Liver (tissue), 9 donors: ENCODE data around the gene EIF4G1. TPM values are rescaled to one million over a fixed set of nuclear protein-coding genes. Genes with fewer than 3 reads are reported as not detected.
"Not testable (repeated sequence)": the region's sequence is repeated elsewhere in the genome, so short reads cannot be mapped to it uniquely, and the experiment has no call there.

Experiments
- DNase-seq: peaks from one replicate; pipeline ENCODE4 v3.0.0-alpha.2; 2017; ENCODE audit warnings: low spot score
- H3K27ac ChIP-seq, 2 donors: one replicate each; pipeline ENCODE4 v1.7.0; 2013; ENCODE audit warnings: inconsistent platforms in 2 of 2, low read length in 2 of 2, control low read depth in 1 of 2, low read depth in 1 of 2, mild to moderate bottlenecking in 1 of 2
- H3K27me3 ChIP-seq, 4 donors: one replicate each; pipeline versions ENCODE4 v1.6.1 to v1.7.0; 2013; ENCODE audit warnings: low read length in 3 of 4, inconsistent platforms in 1 of 4, mild to moderate bottlenecking in 1 of 4, moderate library complexity in 1 of 4; ENCODE audit not compliant: control insufficient read depth in 4 of 4, insufficient read depth in 4 of 4
- H3K36me3 ChIP-seq, 4 donors: one replicate each; pipeline versions ENCODE4 v1.6.1 to v1.7.0; 2013; ENCODE audit warnings: low read length in 3 of 4, mild to moderate bottlenecking in 3 of 4, low read depth in 1 of 4, moderate library complexity in 1 of 4; ENCODE audit not compliant: control insufficient read depth in 4 of 4, insufficient read depth in 3 of 4
- H3K4me1 ChIP-seq, 4 donors: one replicate each; pipeline versions ENCODE4 v1.6.1 to v1.7.0; 2013; ENCODE audit warnings: low read length in 3 of 4, mild to moderate bottlenecking in 3 of 4, moderate library complexity in 1 of 4; ENCODE audit not compliant: control insufficient read depth in 4 of 4, insufficient read depth in 4 of 4
- H3K4me3 ChIP-seq, 3 donors: one replicate each; pipeline versions ENCODE4 v1.6.1 to v1.7.0; 2013; ENCODE audit warnings: low read length in 3 of 3, control low read depth in 1 of 3, low read depth in 1 of 3, mild to moderate bottlenecking in 1 of 3
- H3K9ac ChIP-seq, 2 donors: one replicate each; pipeline ENCODE4 v1.7.0; 2013; ENCODE audit warnings: low read length in 2 of 2, mild to moderate bottlenecking in 2 of 2, moderate library complexity in 2 of 2, control low read depth in 1 of 2, low read depth in 1 of 2
- H3K9me3 ChIP-seq, 4 donors: one replicate each; pipeline versions ENCODE4 v1.6.1 to v1.7.0; 2013; ENCODE audit warnings: low read length in 3 of 4; ENCODE audit not compliant: control insufficient read depth in 4 of 4
- ATF3 ChIP-seq: IDR thresholded peaks from 2 replicates; pipeline ENCODE4 v1.6.1; 2016; ENCODE audit warnings: antibody characterized with exemption
- EGR1 ChIP-seq, 2 donors: IDR thresholded peaks; 2 replicates each; pipeline ENCODE4 v1.6.1; 2016 to 2018; ENCODE audit warnings: antibody characterized with exemption in 2 of 2, low read depth in 2 of 2
- FOXA1 ChIP-seq: IDR thresholded peaks from 2 replicates; pipeline ENCODE4 v1.6.1; 2016; ENCODE audit warnings: antibody characterized with exemption
- FOXA2 ChIP-seq: IDR thresholded peaks from 2 replicates; pipeline ENCODE4 v1.6.1; 2016; ENCODE audit warnings: antibody characterized with exemption
- GABPA ChIP-seq, 2 donors: IDR thresholded peaks in 1 of 2; conservative IDR thresholded peaks in 1 of 2; 2 replicates each; pipeline ENCODE4 v1.6.1; 2016; ENCODE audit warnings: antibody characterized with exemption in 2 of 2, mild to moderate bottlenecking in 1 of 2, moderate library complexity in 1 of 2
- HNF4A ChIP-seq, 2 donors: conservative IDR thresholded peaks; 2 replicates each; pipeline ENCODE4 v1.6.1; 2016; ENCODE audit warnings: antibody characterized with exemption in 2 of 2, mild to moderate bottlenecking in 2 of 2
- HNF4G ChIP-seq: IDR thresholded peaks from 2 replicates; pipeline ENCODE4 v1.6.1; 2016; ENCODE audit warnings: antibody characterized with exemption
- JUND ChIP-seq, 2 donors: IDR thresholded peaks; 2 replicates each; pipeline ENCODE4 v1.6.1; 2016; ENCODE audit warnings: antibody characterized with exemption in 2 of 2
- MAX ChIP-seq: IDR thresholded peaks from 2 replicates; pipeline ENCODE4 v1.6.1; 2016; ENCODE audit warnings: antibody characterized with exemption
- NR2F2 ChIP-seq: IDR thresholded peaks from 2 replicates; pipeline ENCODE4 v1.6.1; 2016; ENCODE audit warnings: antibody characterized with exemption
- RAD21 ChIP-seq, 2 donors: IDR thresholded peaks; 2 replicates each; pipeline ENCODE4 v1.6.1; 2016; ENCODE audit warnings: antibody characterized with exemption in 2 of 2, mild to moderate bottlenecking in 2 of 2
- RXRA ChIP-seq, 2 donors: IDR thresholded peaks; 2 replicates each; pipeline ENCODE4 v1.6.1; 2017 to 2018; ENCODE audit warnings: antibody characterized with exemption in 2 of 2, mild to moderate bottlenecking in 1 of 2
- SP1 ChIP-seq: IDR thresholded peaks from 2 replicates; pipeline ENCODE4 v1.6.1; 2018; ENCODE audit warnings: antibody characterized with exemption, mild to moderate bottlenecking
- TAF1 ChIP-seq: conservative IDR thresholded peaks from 2 replicates; pipeline ENCODE4 v1.6.1; 2016; ENCODE audit warnings: antibody characterized with exemption, mild to moderate bottlenecking
- YY1 ChIP-seq: IDR thresholded peaks from 2 replicates; pipeline ENCODE4 v1.6.1; 2016; ENCODE audit warnings: antibody characterized with exemption, mild to moderate bottlenecking
- ZBTB33 ChIP-seq: IDR thresholded peaks from 2 replicates; pipeline ENCODE4 v1.6.1; 2016; ENCODE audit warnings: antibody characterized with exemption
- WGBS: extraction: QIAGEN DNeasy Blood & Tissue Kit; methylation state at CpG from one replicate; pipeline ENCODE4 v1.1.7; 2013; 5-methylcytosine and 5-hydroxymethylcytosine counted together
- polyA plus RNA-seq, 2 donors: library from polyadenylated mRNA; stranded (reverse) in 1 of 2; unstranded in 1 of 2; fragments of 200-250 nt in 1 of 2; fragments of >200 nt in 1 of 2; fragmentation: Nextera tagmentation in 1 of 2; extraction: Ambion mirVana in 1 of 2; gene quantifications; one replicate each; pipeline versions ENCODE4 v1.2.1 to v1.2.3, GENCODE V29; 2013 to 2015
- total RNA-seq, 2 donors: library from RNA; depleted of rRNA; stranded (reverse); fragments of >200 nt; gene quantifications; one replicate each; pipeline ENCODE4 v1.2.3, GENCODE V29; 2014
- TF ChIP-seq, protein P1 (sequence below): fragments of 150-350 bp; IDR thresholded peaks from 2 replicates; pipeline ENCODE4 v1.5.1; 2017; ENCODE audit warnings: improper control_type of control experiment, low read depth, low read length; ENCODE audit not compliant: missing input control
- donor health status: healthy.
- donor health status: healthy.
- donor health status: healthy.
- donor health status: healthy.
- donor health status: healthy.

Gene EIF4G1, protein sequence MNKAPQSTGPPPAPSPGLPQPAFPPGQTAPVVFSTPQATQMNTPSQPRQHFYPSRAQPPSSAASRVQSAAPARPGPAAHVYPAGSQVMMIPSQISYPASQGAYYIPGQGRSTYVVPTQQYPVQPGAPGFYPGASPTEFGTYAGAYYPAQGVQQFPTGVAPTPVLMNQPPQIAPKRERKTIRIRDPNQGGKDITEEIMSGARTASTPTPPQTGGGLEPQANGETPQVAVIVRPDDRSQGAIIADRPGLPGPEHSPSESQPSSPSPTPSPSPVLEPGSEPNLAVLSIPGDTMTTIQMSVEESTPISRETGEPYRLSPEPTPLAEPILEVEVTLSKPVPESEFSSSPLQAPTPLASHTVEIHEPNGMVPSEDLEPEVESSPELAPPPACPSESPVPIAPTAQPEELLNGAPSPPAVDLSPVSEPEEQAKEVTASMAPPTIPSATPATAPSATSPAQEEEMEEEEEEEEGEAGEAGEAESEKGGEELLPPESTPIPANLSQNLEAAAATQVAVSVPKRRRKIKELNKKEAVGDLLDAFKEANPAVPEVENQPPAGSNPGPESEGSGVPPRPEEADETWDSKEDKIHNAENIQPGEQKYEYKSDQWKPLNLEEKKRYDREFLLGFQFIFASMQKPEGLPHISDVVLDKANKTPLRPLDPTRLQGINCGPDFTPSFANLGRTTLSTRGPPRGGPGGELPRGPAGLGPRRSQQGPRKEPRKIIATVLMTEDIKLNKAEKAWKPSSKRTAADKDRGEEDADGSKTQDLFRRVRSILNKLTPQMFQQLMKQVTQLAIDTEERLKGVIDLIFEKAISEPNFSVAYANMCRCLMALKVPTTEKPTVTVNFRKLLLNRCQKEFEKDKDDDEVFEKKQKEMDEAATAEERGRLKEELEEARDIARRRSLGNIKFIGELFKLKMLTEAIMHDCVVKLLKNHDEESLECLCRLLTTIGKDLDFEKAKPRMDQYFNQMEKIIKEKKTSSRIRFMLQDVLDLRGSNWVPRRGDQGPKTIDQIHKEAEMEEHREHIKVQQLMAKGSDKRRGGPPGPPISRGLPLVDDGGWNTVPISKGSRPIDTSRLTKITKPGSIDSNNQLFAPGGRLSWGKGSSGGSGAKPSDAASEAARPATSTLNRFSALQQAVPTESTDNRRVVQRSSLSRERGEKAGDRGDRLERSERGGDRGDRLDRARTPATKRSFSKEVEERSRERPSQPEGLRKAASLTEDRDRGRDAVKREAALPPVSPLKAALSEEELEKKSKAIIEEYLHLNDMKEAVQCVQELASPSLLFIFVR (N-terminal part only)
- total RNA-seq (100 to 1,000 TPM; 162 to 329 TPM), polyA plus RNA-seq (100 to 1,000 TPM; 140 to 253 TPM)

GRCh38 chr3:184314363-184314699 is at the start of gene EIF4G1:
Gene EIF4G1, plus strand, starts transcription at chr3:184314606. Its CDS starts 1,191 bp downstream, at chr3:184315797.
- Histone ChIP-seq H3K36me3 (peaks cover 3 to 18% (median 7%) of the 10 kb centered on the region in 4 donors), H3K27me3 (no peaks in the 10 kb centered on the region), H3K9me3 (no peaks in the 10 kb centered on the region), H3K4me3 (peak within 1 kb of the TSS; percentile 88 to 98 (median 96)), H3K9ac (peak within 1 kb of the TSS; percentile 84 to 92), H3K4me1 (peaks cover 7 to 42% (median 38%) of the 10 kb centered on the region in 4 donors), H3K27ac (peak within 1 kb of the TSS; percentile 88 to 92)
- TF ChIP-seq HNF4G, result no peak
- peak in 1 of 2 donors; percentile 49 for TF ChIP-seq GABPA (IDR thresholded peaks at IDR 0.05 in 1 of 2, conservative IDR thresholded peaks at IDR 0.05 in 1 of 2)
- TF ChIP-seq SP1, result peak; percentile 39
- peak; percentile 45 to 63 for TF ChIP-seq EGR1 (IDR thresholded peaks at IDR 0.05; ENCODE audit: low read depth in 2 of 2)
- TF ChIP-seq YY1, result peak; percentile 75
- peak; percentile 44 for TF ChIP-seq MAX
- TF ChIP-seq RAD21 (IDR thresholded peaks at IDR 0.05), result no peak
- peak; percentile 22 to 49 for TF ChIP-seq HNF4A (conservative IDR thresholded peaks at IDR 0.05)
- TF ChIP-seq RXRA (IDR thresholded peaks at IDR 0.05), result peak; percentile 49 to 65
- no peak for TF ChIP-seq ATF3
- under 1% methylated on average over 40 of the region's 40 CpGs for WGBS
- DNase-seq, result peak; percentile 95

DNA sequence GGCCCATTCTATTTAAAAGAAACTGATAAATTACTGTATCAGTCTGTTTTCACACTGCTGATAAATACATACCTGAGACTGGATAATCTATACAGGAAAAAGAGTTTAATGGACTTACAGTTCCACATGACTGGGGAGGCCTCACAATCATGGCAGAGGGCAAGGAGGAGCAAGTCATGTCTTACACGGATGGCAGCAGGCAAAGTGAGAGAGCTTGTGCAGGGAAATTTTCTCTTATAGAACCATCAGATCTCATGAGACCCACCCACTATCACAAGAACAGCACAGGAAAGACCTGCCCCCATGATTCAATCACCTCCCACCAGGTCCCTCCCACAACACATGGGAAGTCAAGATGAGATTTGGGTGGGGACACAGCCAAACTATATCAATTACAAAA is 47.2 kb upstream of the EIF4G1 start:
- not testable (repeated sequence) for H3K9ac ChIP-seq, H3K27me3 ChIP-seq, DNase-seq, H3K9me3 ChIP-seq, H3K36me3 ChIP-seq, H3K4me1 ChIP-seq, H3K4me3 ChIP-seq, H3K27ac ChIP-seq
- 90% methylated on average over 1 of the region's 1 CpG for whole genome bisulfite sequencing

GRCh38 chr3:184272269-184272668 is 42.1 kb upstream of the EIF4G1 start:
- Histone ChIP-seq H3K9ac (no peak overlapping the region), H3K27ac (no peak overlapping the region), H3K27me3 (peaks cover 0 to 6% (median 3%) of the 10 kb centered on the region in 4 donors), H3K36me3 (no peaks in the 10 kb centered on the region), H3K9me3 (no peaks in the 10 kb centered on the region), H3K4me3 (no peak overlapping the region), H3K4me1 (peaks cover 0 to 5% (median 0%) of the 10 kb centered on the region in 4 donors)
- TF ChIP-seq EGR1 (IDR thresholded peaks at IDR 0.05; ENCODE audit: low read depth in 2 of 2) (no peak), TAF1 (no peak), FOXA2 (no peak), ZBTB33 (no peak), FOXA1 (no peak), JUND (IDR thresholded peaks at IDR 0.05) (no peak), GABPA (IDR thresholded peaks at IDR 0.05 in 1 of 2, conservative IDR thresholded peaks at IDR 0.05 in 1 of 2) (no peak), RAD21 (IDR thresholded peaks at IDR 0.05) (no peak), NR2F2 (no peak), MAX (no peak), ATF3 (no peak), HNF4G (no peak)
- TF ChIP-seq, protein P1, sequence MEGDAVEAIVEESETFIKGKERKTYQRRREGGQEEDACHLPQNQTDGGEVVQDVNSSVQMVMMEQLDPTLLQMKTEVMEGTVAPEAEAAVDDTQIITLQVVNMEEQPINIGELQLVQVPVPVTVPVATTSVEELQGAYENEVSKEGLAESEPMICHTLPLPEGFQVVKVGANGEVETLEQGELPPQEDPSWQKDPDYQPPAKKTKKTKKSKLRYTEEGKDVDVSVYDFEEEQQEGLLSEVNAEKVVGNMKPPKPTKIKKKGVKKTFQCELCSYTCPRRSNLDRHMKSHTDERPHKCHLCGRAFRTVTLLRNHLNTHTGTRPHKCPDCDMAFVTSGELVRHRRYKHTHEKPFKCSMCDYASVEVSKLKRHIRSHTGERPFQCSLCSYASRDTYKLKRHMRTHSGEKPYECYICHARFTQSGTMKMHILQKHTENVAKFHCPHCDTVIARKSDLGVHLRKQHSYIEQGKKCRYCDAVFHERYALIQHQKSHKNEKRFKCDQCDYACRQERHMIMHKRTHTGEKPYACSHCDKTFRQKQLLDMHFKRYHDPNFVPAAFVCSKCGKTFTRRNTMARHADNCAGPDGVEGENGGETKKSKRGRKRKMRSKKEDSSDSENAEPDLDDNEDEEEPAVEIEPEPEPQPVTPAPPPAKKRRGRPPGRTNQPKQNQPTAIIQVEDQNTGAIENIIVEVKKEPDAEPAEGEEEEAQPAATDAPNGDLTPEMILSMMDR, result no peak
- 47% methylated on average over 1 of the region's 1 CpG for WGBS
- DNase-seq, result no peak
